Measurements from ENCODE around the gene ERC2.

DNA sequence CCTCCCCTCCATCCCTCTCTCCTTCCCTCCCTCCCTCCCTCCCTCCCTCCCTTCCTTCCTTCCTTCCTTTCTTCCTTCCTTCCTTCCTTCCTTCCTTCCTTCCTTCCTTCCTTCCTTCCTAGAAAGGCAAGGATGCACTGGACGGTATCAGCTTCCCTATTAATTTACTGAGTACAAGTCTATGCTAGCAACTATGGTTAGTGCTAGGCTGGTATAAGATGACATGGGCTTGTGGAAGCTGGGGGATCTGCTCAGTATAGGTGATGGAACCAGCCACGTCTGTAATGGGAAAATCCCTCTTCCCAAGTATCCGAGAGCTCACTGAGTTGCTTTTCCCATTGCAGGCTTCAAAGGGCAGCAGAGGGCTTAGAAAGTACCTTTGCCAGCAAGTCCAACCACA lies 884.8 kb downstream of the ERC2 start:
- no peak for TF ChIP-seq BCL11A (tag by site-specific recombination; IDR thresholded peaks at IDR 0.05; ENCODE audit: low read depth)
- no peak for TF ChIP-seq PBX3 (CRISPR knock-in tag; IDR thresholded peaks at IDR 0.05)
- no peak for TF ChIP-seq CTCF (tag by site-specific recombination; IDR thresholded peaks at IDR 0.05)
- no peak for TF ChIP-seq PRDM10 (tag by site-specific recombination; IDR thresholded peaks at IDR 0.05)
- no peak for TF ChIP-seq ZNF138 (tag by site-specific recombination; IDR thresholded peaks at IDR 0.05; ENCODE audit: borderline replicate concordance)
- no peak for TF ChIP-seq TSHZ1 (tag by site-specific recombination; IDR thresholded peaks at IDR 0.05; ENCODE audit: borderline replicate concordance)
- TF ChIP-seq ZNF37A (tag by site-specific recombination; IDR thresholded peaks at IDR 0.05), result no peak
- TF ChIP-seq ZNF830 (tag by site-specific recombination; IDR thresholded peaks at IDR 0.05; ENCODE audit: low read depth), result no peak

Data from HEK293 (cell line).